SK-MEL-5 (cell line): ENCODE measurements around the gene ENDOU. TPM values are rescaled to one million over a fixed set of nuclear protein-coding genes. Genes with fewer than 3 reads are reported as not detected.
A peak's percentile ranks its signal among the peaks of the same experiment; 100 is the strongest.

Experiments
- DNase-seq: peaks from one replicate; pipeline ENCODE4 v3.0.0-alpha.2; 2016; ENCODE audit warnings: low read depth, low spot score
- in situ Hi-C: cut with HindIII; loops from 2 replicates; pipeline ENCODE4 v1.10.0; 2016; ENCODE audit warnings: low sequenced_read_pairs, high pct_unique_total_duplicates, low pct_unique_long_range_greater_than_20kb
- total RNA-seq: library from RNA; depleted of rRNA; stranded (reverse); fragments of >200 nt; shearing (Covaris generic); gene quantifications from 2 replicates; pipeline ENCODE4 v1.2.3, GENCODE V29; 2014

Gene ENDOU
- total RNA-seq, 1 experiment from 2014 or later, result not detected

GRCh38 chr12:47735649-47736048, 10.4 kb upstream of the ENDOU start:
- in situ Hi-C loops, result no loop called here
- DNase-seq, result no peak

GRCh38 chr12:47734725-47735480, 9.6 kb upstream of the ENDOU start:
- DNase-seq, result no peak
- in situ Hi-C loops, result no loop called here

- in situ Hi-C loops, result no loop called here
- no peak for DNase-seq
Observed at GRCh38 chr12:47733142-47733541, 7.9 kb upstream of the ENDOU start.

GRCh38 chr12:47732504-47732903, 7.2 kb upstream of the ENDOU start:
- in situ Hi-C loops, result no loop called here
- no peak for DNase-seq

- no peak for DNase-seq
- in situ Hi-C loops, result no loop called here
Observed at GRCh38 chr12:47731723-47732122, 6.4 kb upstream of the ENDOU start.

- DNase-seq, result no peak
- in situ Hi-C loops, result no loop called here
Observed at GRCh38 chr12:47730341-47730744, 5.1 kb upstream of the ENDOU start.

- no peak for DNase-seq
- in situ Hi-C loops, result no loop called here
Observed at GRCh38 chr12:47729233-47729632, 3.9 kb upstream of the ENDOU start.

GRCh38 chr12:47725893-47726292, 603 bp upstream of the ENDOU start:
- in situ Hi-C loops, result no loop called here
- DNase-seq, result no peak

- DNase-seq, result no peak
- in situ Hi-C loops, result no loop called here
Observed at GRCh38 chr12:47722941-47723631, 2.2 kb downstream of the ENDOU start.

- DNase-seq, result no peak
Observed at GRCh38 chr12:47722136-47722834, 3.0 kb downstream of the ENDOU start.

GRCh38 chr12:47721431-47721973, 3.8 kb downstream of the ENDOU start:
- in situ Hi-C loops, result no loop called here
- no peak for DNase-seq

More at GRCh38 chr12:47722136-47722834, 3.0 kb downstream of the ENDOU start:
- in situ Hi-C loops, result no loop called here

GRCh38 chr12:47718531-47718930, 6.8 kb downstream of the ENDOU start:
- in situ Hi-C loops, result no loop called here
- DNase-seq, result no peak

GRCh38 chr12:47717443-47718193, 7.7 kb downstream of the ENDOU start:
- DNase-seq, result peak; percentile 83
- in situ Hi-C loops, result no loop called here

GRCh38 chr12:47717046-47717442, 8.2 kb downstream of the ENDOU start:
- DNase-seq, result no peak
- in situ Hi-C loops, result no loop called here

GRCh38 chr12:47715877-47716548, 9.3 kb downstream of the ENDOU start:
- DNase-seq, result no peak
- in situ Hi-C loops, result no loop called here

- in situ Hi-C loops, result no loop called here
Observed at GRCh38 chr12:47715393-47715876, 9.9 kb downstream of the ENDOU start.

GRCh38 chr12:47714826-47715386, 10.4 kb downstream of the ENDOU start:
- no peak for DNase-seq
- in situ Hi-C loops, result no loop called here

More at GRCh38 chr12:47715393-47715876, 9.9 kb downstream of the ENDOU start:
- DNase-seq, result peak; percentile 79
